HG03521 (cell line): Measurements from ENCODE around the gene ETV3.

Source experiments
- ATAC-seq: cut with Tn5 transposase; IDR thresholded peaks from one replicate; pipeline ENCODE4 v1.9.1; 2021; ENCODE audit warnings: mild to moderate bottlenecking, moderate library complexity; ENCODE audit not compliant: unreplicated experiment

Gene ETV3

DNA sequence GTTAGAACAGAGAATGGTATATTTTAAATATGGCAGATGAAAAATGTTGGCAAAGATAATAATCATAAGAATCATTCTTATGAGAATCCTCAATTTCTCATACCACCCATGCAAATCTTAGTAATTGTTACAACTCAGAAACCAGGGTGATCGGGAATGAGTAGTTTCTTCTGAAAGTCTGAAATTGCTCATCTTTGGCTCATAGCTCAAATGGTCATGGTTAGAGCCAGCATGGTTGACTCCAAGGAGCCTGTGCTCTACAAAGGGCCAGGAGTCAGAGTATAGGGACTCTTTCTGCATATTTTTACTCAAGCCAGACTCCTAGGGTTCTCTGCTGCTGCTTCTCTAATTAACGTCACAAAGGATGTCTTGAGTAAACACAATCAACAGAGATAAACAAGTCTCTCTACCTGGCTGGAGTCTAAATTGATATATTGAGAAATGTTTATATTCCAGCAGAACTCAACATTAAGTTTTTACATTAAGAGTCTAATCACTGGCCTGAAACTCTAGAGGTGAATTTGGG, 1.9 kb upstream of the ETV3 start:
- ATAC-seq, result no peak

DNA sequence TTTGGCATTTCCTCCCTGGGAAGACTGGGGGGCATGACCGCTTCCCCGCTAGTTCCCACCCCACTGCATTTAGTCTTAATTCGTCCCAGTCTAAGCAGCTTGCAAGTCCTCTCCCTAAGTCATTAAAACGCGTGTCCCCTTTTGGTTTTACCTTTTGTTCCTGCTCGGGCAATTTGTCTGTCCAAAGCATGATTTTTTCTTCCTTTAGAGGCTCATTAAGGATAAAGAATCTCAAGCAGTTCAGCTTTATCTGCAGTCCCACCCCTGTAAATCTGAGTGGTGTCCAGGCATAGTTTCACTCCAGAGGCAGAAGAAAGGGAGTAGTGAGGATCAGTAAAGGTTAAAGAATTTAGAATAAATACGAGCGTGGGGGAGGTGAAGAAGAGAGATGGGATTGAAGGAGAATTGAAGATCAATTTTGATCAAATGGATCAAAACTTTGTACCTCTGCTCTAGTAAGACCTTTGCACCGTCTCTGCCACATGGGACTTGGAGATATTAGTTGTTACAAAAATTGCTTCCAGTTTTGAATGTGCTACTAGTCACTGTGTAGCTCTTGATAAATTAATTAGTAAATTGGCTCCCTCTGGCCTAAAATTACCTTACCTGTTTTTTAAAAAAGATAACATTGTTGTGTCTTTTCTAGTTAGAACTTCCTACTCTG, 989 bp upstream of the ETV3 start:
- ATAC-seq, result no peak

DNA sequence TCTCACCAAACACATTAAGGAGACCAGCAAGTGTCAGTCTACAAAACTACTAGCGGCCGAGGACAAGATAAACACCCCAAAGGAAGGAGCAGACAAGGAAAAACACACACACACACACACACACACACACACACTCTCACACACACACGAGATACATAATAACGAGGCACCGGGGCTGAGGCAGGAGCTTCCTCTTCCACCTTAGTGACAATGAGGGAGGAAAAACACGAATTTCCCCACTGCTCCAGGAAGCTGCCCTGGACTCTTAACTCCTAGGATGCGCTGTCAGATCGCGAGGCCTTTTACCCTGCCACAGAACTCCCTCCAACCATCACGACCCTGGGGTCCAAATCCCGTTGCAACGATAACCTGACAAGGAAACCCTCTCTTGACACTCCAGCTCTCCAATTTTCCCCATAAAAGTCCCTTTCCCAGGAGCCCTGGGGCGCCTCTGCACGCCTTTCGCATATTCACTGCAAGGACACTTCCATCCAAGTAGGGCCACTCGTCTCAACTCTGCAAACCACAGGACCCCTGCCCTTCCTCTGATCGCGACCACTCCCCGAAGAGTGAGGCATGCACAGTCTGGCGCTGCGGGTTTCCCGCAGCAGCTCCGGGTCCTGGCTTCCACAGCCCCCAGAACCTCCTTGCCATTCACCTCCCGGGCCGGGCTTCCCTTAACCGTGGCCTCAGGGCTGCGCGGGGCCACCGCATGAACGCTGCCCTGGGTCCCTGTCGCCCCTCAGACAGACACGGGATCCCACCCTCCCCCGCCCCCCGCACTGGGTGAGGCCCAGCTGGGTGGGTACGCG, 581 bp downstream of the ETV3 start:
- ATAC-seq, result no peak

DNA sequence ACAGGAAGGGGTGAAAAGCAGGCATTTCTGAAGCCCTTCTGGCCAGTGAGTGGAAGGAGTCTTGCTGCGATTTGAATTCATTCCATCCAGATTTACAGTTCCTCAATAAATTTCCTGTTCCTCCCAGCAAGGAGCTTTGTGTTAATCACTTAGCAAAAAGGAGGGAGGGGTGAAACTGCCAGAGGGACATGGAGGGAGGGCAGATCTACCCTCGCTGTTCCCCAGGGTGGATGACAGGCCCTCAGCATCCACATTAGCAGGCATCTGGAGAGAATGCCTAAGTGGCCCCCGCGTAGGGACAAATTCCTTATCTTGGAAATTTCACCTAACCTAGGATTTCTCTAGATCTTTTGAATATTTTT, 1.2 kb downstream of the ETV3 start:
- no peak for ATAC-seq

DNA sequence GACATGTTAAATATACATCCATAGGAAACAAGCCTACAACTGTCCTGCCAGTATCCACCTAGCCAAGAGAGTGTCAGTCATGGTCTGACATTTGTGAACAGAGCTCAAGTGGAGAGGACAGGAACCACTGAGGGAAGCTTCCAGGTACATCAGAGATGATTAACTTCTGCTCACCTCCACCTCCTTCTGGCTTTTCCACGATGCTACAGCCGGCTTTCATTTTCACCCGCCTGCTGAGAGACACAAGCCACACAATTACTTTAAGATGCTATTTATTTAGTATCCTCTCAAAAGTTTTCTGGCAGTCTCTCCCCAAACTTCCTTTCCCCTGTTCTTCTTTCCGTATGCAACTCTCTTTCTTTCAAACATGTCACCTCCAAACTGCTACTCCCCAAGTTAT, 2.1 kb downstream of the ETV3 start:
- ATAC-seq, result no peak

DNA sequence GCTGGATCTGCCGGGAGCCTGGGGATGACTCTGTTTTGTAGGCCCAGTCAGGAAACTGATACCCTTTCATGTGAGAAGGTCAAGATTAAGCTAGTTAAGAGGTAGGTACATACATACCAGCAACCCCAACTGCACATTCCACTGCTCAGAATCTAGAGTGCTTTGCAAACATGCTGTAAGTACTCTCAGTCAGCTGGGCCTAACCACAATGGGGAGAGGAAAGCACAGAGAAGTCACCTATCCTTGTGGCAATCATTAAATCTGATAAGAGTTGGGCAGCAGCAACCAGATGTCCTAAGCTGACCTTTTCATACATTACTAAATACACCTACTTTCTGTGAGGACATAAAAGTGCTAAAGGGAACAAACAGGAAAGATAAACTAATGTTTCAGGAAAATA, 2.5 kb downstream of the ETV3 start:
- no peak for ATAC-seq

DNA sequence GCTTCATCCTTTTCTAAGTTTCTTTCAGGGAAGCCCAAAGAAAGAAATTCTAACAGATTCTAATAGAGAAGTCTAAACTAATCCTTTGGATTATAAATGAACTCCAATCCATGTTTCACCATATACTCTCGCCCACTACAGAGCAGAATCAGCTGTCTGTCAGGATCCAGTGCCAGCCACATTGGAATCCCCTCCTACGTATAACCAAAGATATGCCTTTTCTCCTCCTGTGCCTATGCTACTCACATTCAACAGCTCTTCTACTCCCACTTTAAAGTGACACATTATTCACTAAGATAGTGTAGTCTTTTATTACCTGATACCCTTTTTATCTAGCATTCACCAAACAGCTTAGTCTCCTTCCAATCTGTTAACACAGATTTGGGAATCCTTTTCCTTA, 3.1 kb downstream of the ETV3 start:
- ATAC-seq, result no peak

DNA sequence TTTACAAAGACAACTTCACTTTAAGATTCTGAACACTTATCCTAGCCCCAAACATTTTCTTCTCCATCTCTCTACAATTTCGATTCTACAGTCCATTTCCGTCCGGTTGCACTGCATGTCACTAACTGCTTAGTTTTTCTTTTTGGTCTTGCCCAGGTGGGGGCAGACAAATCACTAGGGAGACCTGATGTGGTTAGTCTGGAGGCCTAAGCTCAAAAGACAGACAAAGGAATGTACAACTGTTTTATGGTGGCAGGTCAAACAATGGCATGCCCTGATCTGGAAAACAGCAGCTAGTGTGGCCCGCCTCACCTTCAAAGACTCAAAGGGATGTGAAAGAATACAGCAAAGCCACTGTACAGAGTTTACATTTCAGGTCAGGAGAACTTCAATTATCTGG, 3.8 kb downstream of the ETV3 start:
- no peak for ATAC-seq

DNA sequence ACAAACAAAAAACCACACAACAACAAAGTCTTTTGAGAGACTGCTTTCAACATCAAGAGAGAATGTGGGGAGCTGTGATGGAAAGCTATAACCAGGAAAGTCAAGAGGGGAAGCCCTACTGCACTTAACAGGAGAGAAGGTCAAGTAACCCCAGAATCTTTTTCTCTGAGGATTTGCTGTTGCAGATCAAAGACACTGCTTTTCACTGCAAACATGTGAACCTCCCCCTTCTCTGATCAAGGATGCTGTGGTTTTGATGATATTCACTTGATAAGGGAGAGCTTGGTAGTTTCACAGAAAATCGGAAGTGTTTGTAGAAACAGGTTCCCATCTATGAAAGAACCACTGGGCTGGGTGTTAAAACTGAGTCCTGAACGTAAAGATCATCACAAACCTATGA, 4.8 kb downstream of the ETV3 start:
- no peak for ATAC-seq

DNA sequence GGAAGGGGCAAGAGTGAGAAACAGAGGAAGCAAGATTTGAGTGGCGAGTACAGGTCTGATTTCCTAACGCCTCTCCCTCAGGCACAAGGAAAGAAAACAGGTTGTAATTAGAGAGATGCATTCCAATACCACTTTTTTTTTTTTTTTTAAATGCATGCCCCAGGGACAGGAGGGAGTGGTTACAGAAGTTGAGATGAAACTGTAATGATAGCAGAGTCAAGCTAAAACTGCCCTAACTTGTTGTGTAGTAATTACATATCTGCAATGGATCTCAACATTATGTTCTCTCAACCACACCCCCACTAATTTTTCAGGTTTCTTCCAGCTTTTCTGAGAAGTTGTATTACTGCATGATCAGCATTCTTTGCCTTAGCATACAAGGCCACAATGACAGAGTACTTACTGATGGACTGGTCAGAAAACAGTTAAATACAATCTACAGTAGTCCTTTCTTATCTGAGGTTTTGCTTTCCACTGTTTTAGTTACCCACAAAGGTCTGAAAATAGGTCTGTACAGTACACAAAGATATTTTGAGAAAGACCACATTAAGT, 5.5 kb downstream of the ETV3 start:
- no peak for ATAC-seq

DNA sequence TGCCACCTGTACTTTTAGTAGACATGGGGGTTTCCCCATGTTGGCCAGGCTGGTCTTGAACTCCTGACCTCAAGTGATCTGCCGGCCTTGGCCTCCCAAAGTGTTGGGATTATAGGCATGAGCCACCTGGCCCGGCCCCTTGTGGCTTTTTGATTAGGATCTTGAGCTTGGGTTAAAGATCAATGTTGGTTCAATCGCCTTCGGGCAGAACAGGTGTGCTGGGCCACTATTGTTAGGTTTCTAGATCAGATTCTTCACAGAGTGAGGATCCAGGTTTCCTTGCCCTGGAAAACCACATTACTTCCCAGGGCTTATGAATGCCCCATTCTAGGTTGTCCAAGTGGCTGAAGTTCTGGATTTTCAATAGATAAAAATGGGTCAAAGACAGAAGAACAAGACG, 6.1 kb downstream of the ETV3 start:
- ATAC-seq, result no peak

DNA sequence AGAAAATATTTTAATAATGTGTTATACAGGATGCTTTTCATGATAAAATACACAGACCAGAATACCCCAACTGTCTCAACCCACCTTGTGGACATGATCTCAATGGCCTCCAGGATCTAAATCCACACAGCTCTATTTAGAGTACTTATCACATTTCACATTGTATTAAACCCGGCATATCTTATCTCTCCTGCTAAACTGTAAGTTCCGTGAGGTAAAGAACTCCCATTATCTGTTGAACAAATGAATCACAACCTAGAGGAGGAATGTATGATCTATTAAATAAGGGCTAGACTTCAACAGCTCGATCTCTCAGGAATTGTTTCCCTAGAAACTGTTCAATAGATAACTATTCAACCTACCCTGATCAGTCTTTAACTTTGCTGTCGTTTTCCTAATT, 6.9 kb downstream of the ETV3 start:
- ATAC-seq, result no peak

DNA sequence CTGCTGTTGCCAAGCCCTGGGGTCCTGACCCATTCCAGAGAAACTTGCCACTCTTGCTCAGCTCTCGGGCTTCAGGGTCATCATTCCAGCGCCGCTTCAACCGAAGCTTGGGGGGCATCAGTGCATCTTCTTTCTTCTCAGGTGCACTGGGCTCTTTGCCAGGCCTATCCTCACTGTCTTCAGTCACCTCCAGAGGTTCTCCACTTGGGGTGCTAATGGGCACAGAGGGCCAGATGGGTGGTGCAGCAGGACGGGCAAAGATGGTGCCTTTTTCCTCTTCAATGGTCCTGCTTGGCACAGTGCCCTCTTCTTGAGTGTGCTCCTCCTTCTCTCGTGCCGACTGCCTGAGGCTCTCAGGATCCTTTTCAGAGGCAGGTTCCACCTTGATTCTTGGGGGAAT, 13.3 kb downstream of the ETV3 start:
- ATAC-seq, result no peak

DNA sequence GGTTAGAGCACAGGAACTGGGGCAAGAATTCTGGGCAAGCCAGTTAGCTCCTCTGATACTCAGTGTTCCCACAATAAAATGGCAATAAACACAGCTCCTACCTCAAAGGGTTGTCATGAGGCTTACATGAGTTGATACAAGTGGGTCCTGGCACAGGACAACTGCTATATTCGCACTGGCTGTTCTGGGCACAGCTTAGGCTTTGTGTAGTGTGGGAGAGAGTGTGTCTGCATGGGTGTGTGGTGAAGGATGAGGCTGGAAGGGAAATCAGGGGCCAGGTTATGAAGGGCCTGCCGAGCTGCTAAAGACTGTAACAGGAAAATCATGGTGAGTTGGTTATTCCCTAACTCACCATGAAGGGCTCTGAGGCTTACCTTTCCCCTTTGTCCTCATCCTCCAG, 18.7 kb downstream of the ETV3 start:
- no peak for ATAC-seq

DNA sequence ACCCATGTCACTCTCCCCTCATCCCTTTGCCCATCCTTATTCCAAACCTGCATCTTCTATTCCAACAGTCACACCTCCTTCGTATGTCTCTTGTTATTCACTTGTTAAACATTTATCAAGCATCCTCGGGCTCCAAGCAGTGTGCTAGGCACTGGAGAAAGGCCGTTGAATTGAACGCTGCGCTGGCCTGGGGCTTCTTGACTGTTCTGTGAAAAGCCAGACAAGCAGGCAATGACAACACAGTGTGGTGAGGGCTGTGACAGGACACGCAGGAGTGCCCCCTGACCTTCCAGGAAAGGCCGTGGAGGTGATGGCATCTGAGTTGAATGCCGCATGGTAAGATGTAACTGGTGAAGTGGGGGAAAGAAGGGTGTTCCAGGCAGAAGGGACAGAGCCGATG, 19.2 kb downstream of the ETV3 start:
- ATAC-seq, result no peak

DNA sequence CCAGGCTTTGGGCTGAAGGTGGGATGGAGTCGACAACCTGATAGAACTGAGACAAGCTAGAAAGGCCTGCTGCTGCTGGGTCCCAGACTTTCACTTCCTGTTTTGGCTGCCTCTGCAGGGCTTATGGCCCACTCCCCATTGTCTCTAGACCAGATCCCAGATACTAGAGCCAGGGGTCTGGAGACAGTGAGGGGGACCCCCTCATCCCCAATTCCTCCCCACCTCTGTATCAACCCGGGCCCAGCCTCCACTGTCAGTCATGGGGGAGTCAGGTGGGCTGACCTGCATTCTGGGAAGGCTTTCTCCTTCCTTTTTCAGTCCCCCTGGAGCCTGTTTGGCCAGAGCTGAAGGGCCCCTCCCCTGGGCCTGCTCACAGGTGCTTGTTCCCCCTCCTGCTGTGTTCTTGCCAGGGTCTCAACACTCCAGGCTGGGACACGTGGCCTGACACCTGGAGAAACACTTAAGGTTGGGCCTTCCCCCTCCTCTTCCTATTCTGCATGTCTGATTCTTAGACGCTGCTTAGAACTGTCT, 20.6 kb downstream of the ETV3 start:
- ATAC-seq, result no peak

DNA sequence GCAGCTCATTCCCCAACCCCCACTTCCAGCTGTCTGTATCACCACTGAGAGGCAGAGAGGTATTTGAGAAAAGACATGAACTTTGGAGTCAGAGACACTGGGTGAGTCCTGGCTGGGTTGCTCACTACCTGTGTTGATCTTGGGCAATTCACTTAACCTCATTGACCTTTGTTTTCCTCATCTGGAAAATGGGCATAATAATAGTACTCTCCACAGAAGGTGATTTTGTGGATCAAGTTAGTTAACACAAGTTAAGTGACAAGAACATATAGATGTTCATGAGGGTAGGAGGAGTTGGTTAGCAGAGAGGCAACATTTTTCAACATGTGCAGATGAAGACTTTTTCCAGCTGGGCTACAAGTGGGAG, 21.5 kb downstream of the ETV3 start:
- no peak for ATAC-seq

DNA sequence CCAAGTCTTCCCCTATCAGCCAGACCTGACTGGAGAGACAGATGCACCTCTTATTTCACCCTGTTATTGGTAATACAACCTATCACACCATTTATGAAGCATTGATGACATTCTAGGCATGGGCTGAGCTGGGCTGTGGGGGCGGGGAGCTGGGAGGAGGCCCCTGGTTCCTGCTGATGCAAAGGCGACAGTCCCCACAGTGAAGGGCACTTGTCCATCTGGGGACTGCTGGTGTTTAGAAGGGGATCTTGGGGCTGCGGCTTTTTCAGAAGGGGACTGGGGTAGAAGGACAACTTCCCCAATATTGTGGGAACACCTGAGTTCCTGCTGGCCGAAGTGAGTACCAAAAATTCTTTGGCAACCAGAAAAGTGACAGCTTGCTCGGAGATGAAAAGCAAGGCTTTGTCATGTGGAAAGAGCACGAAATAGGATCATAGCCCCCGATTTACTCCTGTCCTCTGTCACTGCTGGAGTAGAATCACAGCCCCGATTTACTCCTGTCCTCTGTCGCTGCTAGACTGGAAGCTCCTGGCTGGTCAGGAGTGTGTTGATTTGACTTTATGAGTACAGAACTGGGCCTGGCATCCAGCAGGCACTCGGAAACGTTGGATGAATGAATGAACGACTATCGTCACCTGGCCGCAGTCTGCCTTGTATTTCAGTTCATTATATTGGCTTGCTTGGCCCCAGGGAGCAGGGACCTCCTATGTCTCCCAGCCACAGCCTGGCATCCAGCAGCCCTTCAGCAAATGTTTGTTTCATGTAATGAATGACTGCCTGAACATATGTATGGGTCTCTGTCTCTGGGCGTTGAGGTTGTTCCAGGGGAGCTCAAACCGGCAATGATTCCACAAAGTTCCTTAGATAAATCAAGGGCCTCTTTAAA, 22.1 kb downstream of the ETV3 start:
- no peak for ATAC-seq

DNA sequence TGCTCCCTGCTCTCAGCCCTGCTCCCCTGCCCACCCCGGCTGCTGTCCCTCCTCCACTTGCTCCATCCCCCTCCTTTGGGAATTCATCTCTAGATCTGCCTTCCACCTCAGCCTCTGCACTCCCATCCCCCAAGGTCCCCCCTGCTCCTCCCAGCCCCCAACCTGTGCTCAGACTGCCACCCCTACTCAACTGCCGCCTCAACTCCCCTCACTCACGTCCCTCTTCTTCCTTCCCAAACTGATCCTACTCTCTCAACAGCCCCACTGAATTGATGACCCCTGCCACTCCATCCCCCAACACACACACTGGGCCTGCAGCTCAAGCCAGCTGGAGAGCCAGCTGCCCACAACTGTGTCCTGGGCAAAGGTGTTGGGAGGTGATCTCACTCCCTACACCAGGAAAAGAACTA, 22.8 kb downstream of the ETV3 start:
- ATAC-seq, result no peak

DNA sequence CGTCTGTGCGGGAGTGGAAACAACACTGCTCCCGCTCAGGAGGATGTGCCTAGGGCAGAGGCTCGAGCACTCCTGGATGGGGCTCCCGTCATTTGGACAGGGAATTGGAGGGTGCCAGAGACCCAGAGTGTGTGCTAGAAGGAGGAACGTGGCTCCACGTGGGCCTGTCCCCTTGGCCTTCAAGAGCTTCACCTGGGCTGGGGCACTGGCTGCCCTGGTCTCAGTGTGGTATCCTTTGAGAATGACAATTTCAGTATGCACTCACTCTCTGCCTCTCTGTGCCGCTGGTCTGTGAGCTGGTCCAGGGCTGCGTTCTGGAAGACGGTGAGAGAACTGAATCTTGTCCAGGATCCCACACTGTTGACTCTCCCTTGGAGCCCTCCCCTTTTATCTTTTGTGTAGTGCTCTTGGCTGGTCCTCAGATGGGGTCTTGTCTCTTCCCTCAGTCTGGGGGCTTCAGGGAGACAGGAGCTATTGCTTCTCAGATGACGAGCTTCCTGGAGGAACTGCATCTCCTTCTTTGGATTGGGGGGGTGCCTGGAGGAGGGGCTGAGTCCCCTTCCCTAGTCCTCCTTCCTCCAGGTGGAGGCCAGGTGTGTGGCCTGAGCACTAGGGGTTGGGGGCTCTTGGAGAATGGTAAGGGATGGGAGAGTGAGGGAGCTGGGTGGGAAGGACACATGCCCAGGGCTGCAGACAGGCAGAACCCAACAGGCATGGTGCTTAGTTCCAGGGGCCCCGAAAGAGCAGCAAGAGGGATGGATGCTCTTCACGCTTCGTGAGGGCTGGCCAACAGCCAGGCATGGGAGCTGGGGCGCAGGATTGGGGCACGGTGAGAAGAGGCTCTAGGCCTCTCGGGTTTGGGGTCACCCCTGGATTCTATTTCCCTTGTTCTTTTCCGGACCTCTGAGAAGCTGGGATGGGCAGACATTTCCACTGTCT, 23.7 kb downstream of the ETV3 start:
- no peak for ATAC-seq
